Measurements from ENCODE around the gene TTC14. TPM values are rescaled to one million over a fixed set of nuclear protein-coding genes. Genes with fewer than 3 reads are reported as not detected.
"Not testable (repeated sequence)": the region's sequence is repeated elsewhere in the genome, so short reads cannot be mapped to it uniquely, and the experiment has no call there.

The TTC14 gene
- total RNA-seq, 6 experiments from 2014 or later: 25.5 to 30.4 (median 27.2) TPM

DNA sequence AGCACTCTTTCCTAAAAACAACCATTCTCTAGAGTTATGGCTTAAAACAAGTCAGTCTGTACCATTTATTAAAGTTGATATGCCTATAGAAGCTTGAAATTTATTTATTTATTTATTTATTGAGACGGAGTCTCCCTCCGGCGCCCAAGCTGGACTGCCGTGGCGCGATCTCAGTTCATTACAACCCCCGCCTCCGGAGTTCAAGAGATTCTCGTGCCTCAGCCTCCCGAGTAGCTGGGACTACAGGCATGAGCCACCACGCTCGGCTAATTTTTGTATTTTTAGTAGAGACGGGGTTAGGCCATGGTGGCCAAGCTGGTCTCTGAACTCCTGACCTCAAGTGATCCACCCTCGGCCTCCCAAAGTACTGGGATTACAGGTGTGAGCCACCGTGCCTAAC lies 1.5 kb upstream of the TTC14 start:
- H3K4me1 Mint-ChIP-seq (ENCODE audit: low read depth): peaks cover 27% of the 10 kb centered on the region
- TF ChIP-seq, protein P1, sequence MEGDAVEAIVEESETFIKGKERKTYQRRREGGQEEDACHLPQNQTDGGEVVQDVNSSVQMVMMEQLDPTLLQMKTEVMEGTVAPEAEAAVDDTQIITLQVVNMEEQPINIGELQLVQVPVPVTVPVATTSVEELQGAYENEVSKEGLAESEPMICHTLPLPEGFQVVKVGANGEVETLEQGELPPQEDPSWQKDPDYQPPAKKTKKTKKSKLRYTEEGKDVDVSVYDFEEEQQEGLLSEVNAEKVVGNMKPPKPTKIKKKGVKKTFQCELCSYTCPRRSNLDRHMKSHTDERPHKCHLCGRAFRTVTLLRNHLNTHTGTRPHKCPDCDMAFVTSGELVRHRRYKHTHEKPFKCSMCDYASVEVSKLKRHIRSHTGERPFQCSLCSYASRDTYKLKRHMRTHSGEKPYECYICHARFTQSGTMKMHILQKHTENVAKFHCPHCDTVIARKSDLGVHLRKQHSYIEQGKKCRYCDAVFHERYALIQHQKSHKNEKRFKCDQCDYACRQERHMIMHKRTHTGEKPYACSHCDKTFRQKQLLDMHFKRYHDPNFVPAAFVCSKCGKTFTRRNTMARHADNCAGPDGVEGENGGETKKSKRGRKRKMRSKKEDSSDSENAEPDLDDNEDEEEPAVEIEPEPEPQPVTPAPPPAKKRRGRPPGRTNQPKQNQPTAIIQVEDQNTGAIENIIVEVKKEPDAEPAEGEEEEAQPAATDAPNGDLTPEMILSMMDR (IDR thresholded peaks at IDR 0.05): no peak
- H3K36me3 Mint-ChIP-seq (ENCODE audit: low read depth): peaks cover 26% of the 10 kb centered on the region
- no peak for DNase-seq
- H3K27ac Mint-ChIP-seq: no peak overlapping the region
- H3K4me3 Mint-ChIP-seq: peak overlapping the region; percentile 100; the same call in 1 of the 2 replicates
- H3K27me3 Mint-ChIP-seq (ENCODE audit: insufficient read depth): no peaks in the 10 kb centered on the region; the same call in 1 of the 2 replicates
- no peaks in the 10 kb centered on the region; the same call in 1 of the 2 replicates for H3K9me3 Mint-ChIP-seq

DNA sequence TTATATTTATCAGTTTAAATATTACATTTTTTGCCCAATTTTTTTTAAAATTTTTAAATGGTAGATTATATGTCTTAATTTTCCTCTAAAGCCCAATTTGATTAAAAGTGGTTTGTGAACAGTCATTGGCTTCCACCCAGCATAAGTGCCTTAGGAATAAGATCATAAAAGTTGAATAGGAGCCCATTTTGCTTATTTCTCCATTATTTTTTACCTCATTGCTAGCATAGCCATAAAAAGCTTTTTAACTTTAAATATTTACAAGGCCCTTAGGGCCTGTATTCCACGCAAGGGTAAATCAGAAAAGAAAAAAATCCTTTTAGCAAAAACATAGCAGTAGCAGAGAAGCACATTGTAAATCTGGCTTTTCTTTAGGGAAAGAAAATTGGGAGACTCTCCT lies 9.0 kb downstream of the TTC14 start:
- Mint-ChIP-seq H3K27me3 (ENCODE audit: insufficient read depth) (no peaks in the 10 kb centered on the region), H3K36me3 (ENCODE audit: low read depth) (peaks cover 42% of the 10 kb centered on the region), H3K4me1 (ENCODE audit: low read depth) (peaks cover 11% of the 10 kb centered on the region), H3K27ac (no peak overlapping the region), H3K9me3 (no peaks in the 10 kb centered on the region), H3K4me3 (no peak overlapping the region)
- DNase-seq: no peak
- TF ChIP-seq, protein P1 (IDR thresholded peaks at IDR 0.05): no peak

DNA sequence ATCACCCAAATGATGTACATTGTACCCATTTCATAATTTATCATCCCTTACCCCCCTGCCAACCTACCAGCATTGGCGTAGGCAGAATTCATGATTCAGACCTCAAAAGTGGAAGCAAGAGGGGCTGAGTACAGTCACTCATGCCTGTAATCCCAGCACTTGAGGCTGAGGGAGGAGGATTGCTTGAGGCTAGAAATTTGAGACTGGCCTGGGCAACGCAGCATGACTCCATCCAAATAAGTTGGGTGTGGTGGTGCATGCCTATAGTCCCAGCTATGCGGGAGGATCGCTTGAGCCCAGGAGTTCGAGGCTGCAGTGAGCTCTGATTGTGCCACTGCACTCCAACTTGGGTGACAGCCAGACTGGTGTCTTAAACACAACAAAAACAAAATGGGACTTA lies 10.4 kb downstream of the TTC14 start:
- no peaks in the 10 kb centered on the region for H3K27me3 Mint-ChIP-seq (ENCODE audit: insufficient read depth)
- H3K36me3 Mint-ChIP-seq (ENCODE audit: low read depth): peaks cover 32% of the 10 kb centered on the region
- H3K27ac Mint-ChIP-seq: no peak overlapping the region
- DNase-seq: no peak
- TF ChIP-seq, protein P1 (IDR thresholded peaks at IDR 0.05): no peak
- H3K4me1 Mint-ChIP-seq (ENCODE audit: low read depth): peaks cover 11% of the 10 kb centered on the region
- H3K4me3 Mint-ChIP-seq: no peak overlapping the region
- no peaks in the 10 kb centered on the region for H3K9me3 Mint-ChIP-seq

DNA sequence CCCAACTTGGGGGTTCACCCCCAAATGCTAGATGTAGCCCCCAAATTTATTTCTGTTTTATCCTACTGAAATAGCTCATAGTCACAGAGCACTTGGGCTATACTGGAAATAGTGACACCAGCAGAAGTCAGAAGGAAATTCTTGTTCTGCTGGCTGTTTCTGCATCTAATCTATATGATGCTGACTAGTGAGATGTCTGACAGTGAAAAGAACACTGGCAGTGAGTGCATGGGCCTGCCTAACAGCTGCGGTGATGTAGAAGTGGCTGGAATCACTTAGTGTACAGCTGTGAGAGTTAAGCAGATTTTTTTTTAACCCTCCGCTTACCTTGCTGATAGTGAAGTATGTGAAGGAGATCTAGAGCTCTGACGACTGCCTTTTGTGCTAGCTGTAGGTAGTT lies 14.0 kb downstream of the TTC14 start:
- no peaks in the 10 kb centered on the region for H3K27me3 Mint-ChIP-seq (ENCODE audit: insufficient read depth)
- H3K4me1 Mint-ChIP-seq (ENCODE audit: low read depth): no peaks in the 10 kb centered on the region
- no peak for DNase-seq
- H3K27ac Mint-ChIP-seq: no peak overlapping the region
- no peak overlapping the region for H3K4me3 Mint-ChIP-seq
- TF ChIP-seq, protein P1 (IDR thresholded peaks at IDR 0.05): no peak
- no peaks in the 10 kb centered on the region for H3K9me3 Mint-ChIP-seq
- peaks cover 14% of the 10 kb centered on the region for H3K36me3 Mint-ChIP-seq (ENCODE audit: low read depth)

DNA sequence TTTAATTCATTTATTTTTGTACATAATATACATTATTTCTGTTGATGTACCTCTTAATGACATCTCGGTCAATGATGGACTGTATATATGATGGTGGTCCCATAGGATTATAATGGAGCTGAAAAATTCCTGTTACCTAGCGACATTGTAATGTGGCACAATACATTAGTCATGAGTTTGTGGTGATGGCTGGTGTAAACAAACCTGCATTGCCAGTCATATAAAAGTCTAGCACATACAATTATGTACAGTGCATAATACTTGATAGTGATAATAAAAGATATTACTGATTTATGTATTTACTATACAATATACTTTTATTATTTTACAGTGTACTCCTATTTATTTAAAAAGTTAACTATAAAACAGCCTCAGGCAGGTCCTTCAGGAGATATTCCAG lies 15.1 kb downstream of the TTC14 start:
- TF ChIP-seq, protein P1 (IDR thresholded peaks at IDR 0.05): no peak
- Mint-ChIP-seq H3K9me3 (no peaks in the 10 kb centered on the region), H3K27ac (peak overlapping the region; percentile 36; the same call in 1 of the 2 replicates), H3K27me3 (ENCODE audit: insufficient read depth) (no peaks in the 10 kb centered on the region), H3K36me3 (ENCODE audit: low read depth) (peaks cover 8% of the 10 kb centered on the region), H3K4me1 (ENCODE audit: low read depth) (no peaks in the 10 kb centered on the region), H3K4me3 (no peak overlapping the region)
- peak; percentile 17 for DNase-seq

DNA sequence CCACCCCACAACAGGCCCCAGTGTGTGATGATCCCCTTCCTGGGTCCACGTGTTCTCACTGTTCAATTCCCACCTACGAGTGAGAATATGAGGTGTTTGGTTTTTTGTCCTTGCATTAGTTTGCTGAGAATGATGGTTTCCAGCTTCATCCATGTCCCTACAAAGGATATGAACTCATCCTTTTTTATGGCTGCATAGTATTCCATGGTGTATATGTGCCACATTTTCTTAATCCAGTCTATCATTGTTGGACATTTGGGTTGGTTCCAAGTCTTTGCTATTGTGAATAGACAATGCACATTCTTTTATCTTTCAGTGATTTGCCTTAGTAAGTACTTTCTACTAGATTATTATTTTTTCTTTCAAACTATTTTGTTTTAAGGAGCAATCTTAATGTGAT lies 16.6 kb downstream of the TTC14 start:
- H3K4me3 Mint-ChIP-seq; H3K9me3 Mint-ChIP-seq; H3K27me3 Mint-ChIP-seq (ENCODE audit: insufficient read depth); H3K4me1 Mint-ChIP-seq (ENCODE audit: low read depth); DNase-seq; H3K27ac Mint-ChIP-seq; H3K36me3 Mint-ChIP-seq (ENCODE audit: low read depth): not testable (repeated sequence)

Data from HFFc6 (cell line).